HL-60 (cell line): ENCODE data around the gene SORCS2.

Experiments used
- DNase-seq, 2 experiments: peaks; one replicate each; pipeline ENCODE4 v3.0.0-alpha.2; 2010 to 2020; ENCODE audit warnings: low read depth in 1 of 2, low spot score in 1 of 2
- H3K27ac ChIP-seq: fragments of 250-450 bp; sonication (Bioruptor Pico); replicated peaks from 2 replicates; pipeline ENCODE4 v1.5.1; 2020; ENCODE audit warnings: mild to moderate bottlenecking, moderate library complexity
- H3K27me3 ChIP-seq: fragments of 250-450 bp; sonication (Bioruptor Pico); 2 replicates; pipeline ENCODE4 v1.5.1; 2021; ENCODE audit warnings: mild to moderate bottlenecking, moderate library complexity; ENCODE audit not compliant: insufficient read depth, poor library complexity, severe bottlenecking
- H3K4me3 ChIP-seq: replicated peaks from 2 replicates; pipeline ENCODE4 v1.5.1; 2011; ENCODE audit warnings: mild to moderate bottlenecking, control low read depth, low read length; ENCODE audit not compliant: insufficient read depth
- CTCF ChIP-seq: IDR thresholded peaks from one replicate; pipeline ENCODE4 v1.5.1; 2011; ENCODE audit warnings: low read length, control low read depth, inconsistent platforms; ENCODE audit not compliant: insufficient read depth
- GABPA ChIP-seq: IDR thresholded peaks from 2 replicates; pipeline ENCODE4 v1.6.1; 2012; ENCODE audit warnings: low read depth
- POLR2AphosphoS5 ChIP-seq: IDR thresholded peaks from 2 replicates; pipeline ENCODE4 v1.6.1; 2012; ENCODE audit warnings: low read depth
- REST ChIP-seq: IDR thresholded peaks from 2 replicates; pipeline ENCODE4 v1.6.1; 2012; ENCODE audit warnings: low read depth; ENCODE audit not compliant: insufficient replicate concordance
- SPI1 ChIP-seq: IDR thresholded peaks from 2 replicates; pipeline ENCODE4 v1.6.1; 2012; ENCODE audit warnings: low read depth, mild to moderate bottlenecking, borderline replicate concordance

SORCS2 gene

GRCh38 chr4:7408166-7408565 is 215.8 kb downstream of the SORCS2 start:
- DNase-seq = no peak
- TF ChIP-seq SPI1 (no peak), CTCF (no peak), POLR2AphosphoS5 (no peak), GABPA (no peak), REST (no peak)
- H3K27me3 ChIP-seq = no peaks in the 10 kb centered on the region

GRCh38 chr4:7410446-7410845 is 218.1 kb downstream of the SORCS2 start:
- TF ChIP-seq REST = no peak
- TF ChIP-seq POLR2AphosphoS5 = no peak
- TF ChIP-seq GABPA = no peak
- no peak for TF ChIP-seq SPI1
- TF ChIP-seq CTCF = no peak
- Histone ChIP-seq H3K27me3 (no peaks in the 10 kb centered on the region), H3K4me3 (no peak overlapping the region), H3K27ac (no peak overlapping the region)
- DNase-seq = no peak

More at GRCh38 chr4:7408166-7408565, 215.8 kb downstream of the SORCS2 start:
- H3K27ac ChIP-seq = no peak overlapping the region
- H3K4me3 ChIP-seq = no peak overlapping the region

GRCh38 chr4:7411491-7411890 is 219.2 kb downstream of the SORCS2 start:
- no peak for DNase-seq
- no peak overlapping the region for H3K4me3 ChIP-seq
- no peaks in the 10 kb centered on the region for H3K27me3 ChIP-seq
- no peak overlapping the region for H3K27ac ChIP-seq
- no peak for TF ChIP-seq POLR2AphosphoS5
- TF ChIP-seq REST = no peak
- TF ChIP-seq GABPA = no peak
